HG02642 (cell line): ENCODE measurements around the gene RRP1.
"Not testable (repeated sequence)": the region's sequence is repeated elsewhere in the genome, so short reads cannot be mapped to it uniquely, and the experiment has no call there.

Experiments
- ATAC-seq: cut with Tn5 transposase; IDR thresholded peaks from one replicate; pipeline ENCODE4 v1.9.1; 2021; ENCODE audit warnings: mild to moderate bottlenecking; ENCODE audit not compliant: unreplicated experiment, poor library complexity

The RRP1 gene

GRCh38 chr21:43814215-43815106, 25.1 kb downstream of the RRP1 start:
- ATAC-seq, result no peak

GRCh38 chr21:43815107-43815613, 25.8 kb downstream of the RRP1 start:
- ATAC-seq, result no peak

- no peak for ATAC-seq
Measured at GRCh38 chr21:43815991-43816390, 26.6 kb downstream of the RRP1 start.

- ATAC-seq, result no peak
Measured at GRCh38 chr21:43816611-43817071, 27.3 kb downstream of the RRP1 start.

- no peak for ATAC-seq
Measured at GRCh38 chr21:43817157-43818086, 28.0 kb downstream of the RRP1 start.

- ATAC-seq, result no peak
Measured at GRCh38 chr21:43818685-43819084, 29.3 kb downstream of the RRP1 start.

GRCh38 chr21:43819511-43820405, 30.4 kb downstream of the RRP1 start:
- ATAC-seq, result no peak

- ATAC-seq, result no peak
Measured at GRCh38 chr21:43820466-43820865, 31.1 kb downstream of the RRP1 start.

GRCh38 chr21:43822166-43822565, 32.8 kb downstream of the RRP1 start:
- not testable (repeated sequence) for ATAC-seq

GRCh38 chr21:43822741-43823140, 33.4 kb downstream of the RRP1 start:
- not testable (repeated sequence) for ATAC-seq

GRCh38 chr21:43824333-43825241, 35.2 kb downstream of the RRP1 start:
- ATAC-seq, result no peak

- no peak for ATAC-seq
Measured at GRCh38 chr21:43825242-43825935, 36.0 kb downstream of the RRP1 start.

GRCh38 chr21:43825936-43826622, 36.7 kb downstream of the RRP1 start:
- ATAC-seq, result no peak

- no peak for ATAC-seq
Measured at GRCh38 chr21:43826623-43826974, 37.2 kb downstream of the RRP1 start.

GRCh38 chr21:43827015-43827611, 37.7 kb downstream of the RRP1 start:
- no peak for ATAC-seq

- no peak for ATAC-seq
Measured at GRCh38 chr21:43829161-43829560, 39.8 kb downstream of the RRP1 start.

- no peak for ATAC-seq
Measured at GRCh38 chr21:43829575-43830119, 40.3 kb downstream of the RRP1 start.
